SK-N-SH (cell line): ENCODE results near the gene BTBD6. TPM values are rescaled to one million over a fixed set of nuclear protein-coding genes. Genes with fewer than 3 reads are reported as not detected.

Source experiments
- CTCF ChIA-PET: fragments of 300-600, 350-600 bp; formaldehyde crosslinking; extraction: SDS; loops from one replicate; lab custom pipeline; 2021; lab: Yijun Ruan, JAX
- POLR2A ChIA-PET: fragments of 350-600 bp; sonication (Branson Sonifier 250); formaldehyde crosslinking; extraction: SDS; loops from one replicate; lab custom pipeline; 2020; ENCODE audit warnings: antibody characterized with exemption, inconsistent platforms; lab: Yijun Ruan, JAX
- DNase-seq: peaks from one replicate; pipeline ENCODE4 v3.0.0; 2012
- H2AFZ ChIP-seq: fragments of 200-600 bp; sonication (generic); 2 replicates; pipeline ENCODE4 v1.8.1; 2016; ENCODE audit warnings: antibody characterized with exemption, mild to moderate bottlenecking, low read depth
- H3F3A ChIP-seq: fragments of 200-600 bp; sonication (generic); replicated peaks from 2 replicates; pipeline ENCODE3; 2016; ENCODE audit warnings: antibody characterized with exemption, mild to moderate bottlenecking; ENCODE audit not compliant: insufficient read depth
- H3K27ac ChIP-seq, 2 experiments: fragments of 200-500 bp in 1 of 2; fragments of 200-600 bp in 1 of 2; sonication (Bioruptor generic) in 1 of 2; sonication (generic), shearing (Covaris generic) in 1 of 2; 2 replicates each; pipeline versions ENCODE4 v1.5.1 to v1.6.1; 2014 to 2016; ENCODE audit warnings: low read depth in 2 of 2, inconsistent platforms in 1 of 2, low read length in 1 of 2, mild to moderate bottlenecking in 1 of 2, mixed read lengths in 1 of 2
- H3K27me3 ChIP-seq: fragments of 200-600 bp; sonication (generic), shearing (Covaris generic); 2 replicates; pipeline ENCODE4 v1.6.1; 2016; ENCODE audit warnings: mixed run types; ENCODE audit not compliant: insufficient read depth
- H3K36me3 ChIP-seq, 2 experiments: fragments of 200-500 bp in 1 of 2; fragments of 200-600 bp in 1 of 2; sonication (Bioruptor generic) in 1 of 2; sonication (generic) in 1 of 2; replicated peaks in 1 of 2; 2 replicates each; pipeline versions ENCODE3 to v1.5.1; 2014 to 2016; ENCODE audit warnings: low read length in 1 of 2, mild to moderate bottlenecking in 1 of 2; ENCODE audit not compliant: insufficient read depth in 2 of 2, control insufficient read depth in 1 of 2
- H3K4me1 ChIP-seq, 2 experiments: fragments of 200-500 bp in 1 of 2; fragments of 200-600 bp in 1 of 2; sonication (Bioruptor generic) in 1 of 2; sonication (generic), shearing (Covaris generic) in 1 of 2; 2 replicates each; pipeline versions ENCODE4 v1.5.1 to v1.6.1; 2014 to 2016; ENCODE audit warnings: low read depth in 1 of 2, low read length in 1 of 2, mixed run types in 1 of 2; ENCODE audit not compliant: insufficient read depth in 2 of 2, control insufficient read depth in 1 of 2
- H3K4me2 ChIP-seq: fragments of 200-600 bp; sonication (generic), shearing (Covaris generic); 2 replicates; pipeline ENCODE4 v1.6.1; 2017; ENCODE audit warnings: mixed run types
- H3K4me3 ChIP-seq, 2 experiments: fragments of 200-500 bp in 1 of 2; fragments of 200-600 bp in 1 of 2; sonication (Bioruptor generic) in 1 of 2; sonication (generic), shearing (Covaris generic) in 1 of 2; 2 replicates each; pipeline versions ENCODE4 v1.5.1 to v1.8.1; 2014 to 2016; ENCODE audit warnings: low read depth in 2 of 2, inconsistent platforms in 1 of 2, low read length in 1 of 2, mild to moderate bottlenecking in 1 of 2, mixed read lengths in 1 of 2, moderate library complexity in 1 of 2
- H3K79me2 ChIP-seq: fragments of 200-600 bp; sonication (generic); 2 replicates; pipeline ENCODE4 v1.8.1; 2017; ENCODE audit warnings: mild to moderate bottlenecking; ENCODE audit not compliant: insufficient read depth
- H3K9ac ChIP-seq: fragments of 200-600 bp; sonication (generic); 2 replicates; pipeline ENCODE4 v1.6.1; 2017; ENCODE audit warnings: mixed run types
- H3K9me2 ChIP-seq: fragments of 200-600 bp; sonication (generic); 2 replicates; pipeline ENCODE4 v1.6.1; 2017; ENCODE audit warnings: mixed run types
- H3K9me3 ChIP-seq: fragments of 200-600 bp; sonication (generic); 2 replicates; pipeline ENCODE4 v1.6.1; 2017; ENCODE audit warnings: mixed run types, mild to moderate bottlenecking, moderate library complexity
- H4K20me1 ChIP-seq: fragments of 200-600 bp; sonication (generic); 2 replicates; pipeline ENCODE4 v1.6.1; 2017; ENCODE audit warnings: mild to moderate bottlenecking, mixed run types; ENCODE audit not compliant: insufficient read depth
- ELF1 ChIP-seq: IDR thresholded peaks from 2 replicates; pipeline ENCODE4 v1.4.0; 2012
- EP300 ChIP-seq, 2 experiments: IDR thresholded peaks; 2 replicates each; pipeline versions ENCODE4 v1.4.0 to v1.6.1; 2012; ENCODE audit warnings: borderline replicate concordance in 1 of 2, low read depth in 1 of 2, low read length in 1 of 2
- FOXJ3 ChIP-seq: sonication (generic); formaldehyde crosslinking; IDR thresholded peaks from 2 replicates; pipeline ENCODE4 v1.5.1; 2020; ENCODE audit warnings: mild to moderate bottlenecking, missing genetic modification reagents
- GABPA ChIP-seq: IDR thresholded peaks from 2 replicates; pipeline ENCODE4 v1.4.0; 2012; ENCODE audit warnings: low read depth, mild to moderate bottlenecking
- IRF3 ChIP-seq: fragments of 150-350 bp; IDR thresholded peaks from 2 replicates; pipeline ENCODE4 v1.6.1; 2016; ENCODE audit warnings: mild to moderate bottlenecking, low read depth, low read length
- NRF1 ChIP-seq: IDR thresholded peaks from 2 replicates; pipeline ENCODE4 v1.6.1; 2012; ENCODE audit warnings: low read depth, mild to moderate bottlenecking, low read length
- PBX3 ChIP-seq: IDR thresholded peaks from 2 replicates; pipeline ENCODE4; 2012
- RCOR1 ChIP-seq: fragments of 150-350 bp; IDR thresholded peaks from 2 replicates; pipeline ENCODE4 v1.6.1; 2017; ENCODE audit warnings: antibody characterized with exemption, low read length
- REST ChIP-seq: IDR thresholded peaks from 2 replicates; pipeline ENCODE4 v1.6.1; 2012; ENCODE audit warnings: mild to moderate bottlenecking, low read depth, low read length, moderate library complexity
- RFX5 ChIP-seq: IDR thresholded peaks from 2 replicates; pipeline ENCODE4 v1.6.1; 2012; ENCODE audit warnings: mild to moderate bottlenecking, improper control_type of control experiment, low read length
- TAF1 ChIP-seq: IDR thresholded peaks from 2 replicates; pipeline ENCODE4 v1.6.1; 2012; ENCODE audit warnings: low read depth, mild to moderate bottlenecking, low read length, moderate library complexity, borderline replicate concordance
- TCF12 ChIP-seq: IDR thresholded peaks from 2 replicates; pipeline ENCODE4 v1.4.0; 2012
- TEAD4 ChIP-seq: IDR thresholded peaks from 2 replicates; pipeline ENCODE4 v1.4.0; 2012; ENCODE audit warnings: mild to moderate bottlenecking, borderline replicate concordance; ENCODE audit not compliant: insufficient read depth
- ZBTB33 ChIP-seq: IDR thresholded peaks from 2 replicates; pipeline ENCODE4 v1.4.0; 2012; ENCODE audit warnings: low read depth, borderline replicate concordance
- WGBS: methylation state at CpG from one replicate; pipeline ENCODE4 v1.1.6; 2017; ENCODE audit warnings: low lambda C conversion rate; 5-methylcytosine and 5-hydroxymethylcytosine counted together
- polyA plus RNA-seq, 3 experiments: library from polyadenylated mRNA; depleted of rRNA; stranded (reverse); fragments of >200 nt; gene quantifications; 2 replicates each; pipeline ENCODE4 v1.2.3, GENCODE V29; 2012
- TF ChIP-seq, protein P1 (sequence below): fragments of 200-600 bp; sonication (generic); IDR thresholded peaks from 2 replicates; pipeline ENCODE4 v1.6.1; 2017; ENCODE audit warnings: antibody characterized with exemption, mild to moderate bottlenecking, moderate library complexity
- TF ChIP-seq, protein P2 (sequence below): IDR thresholded peaks from 2 replicates; pipeline ENCODE4 v1.4.0; 2012; ENCODE audit warnings: low read depth, borderline replicate concordance

BTBD6 gene
- polyA plus RNA-seq, 1 of the 3 experiments (the other 2 are of a cell fraction): 20.9 TPM

GRCh38 chr14:105282098-105282725 lies 33.9 kb downstream of the BTBD6 start:
- Histone ChIP-seq H3K36me3 (peaks cover 0 to 4% of the 10 kb centered on the region in 2 experiments), H3K4me1 (peaks cover 0 to 12% of the 10 kb centered on the region in 2 experiments; a peak in 1 of 4 replicates), H2AFZ (no peak overlapping the region), H3K9me2 (no peaks in the 10 kb centered on the region), H3K27me3 (no peaks in the 10 kb centered on the region), H3K27ac (no peak overlapping the region; a peak in 1 of 4 replicates), H3F3A (no peaks in the 10 kb centered on the region), H3K4me3 (no peak overlapping the region; a peak in 1 of 4 replicates), H4K20me1 (peaks cover 47% of the 10 kb centered on the region), H3K79me2 (peaks cover 55% of the 10 kb centered on the region; the same call in 1 of the 2 replicates), H3K9ac (no peak overlapping the region), H3K4me2 (no peak overlapping the region), H3K9me3 (no peaks in the 10 kb centered on the region)
- ChIA-PET POLR2A (no interaction called here), CTCF (interaction anchor here (0.7 to 2.3 kb wide), 11 partner anchors 9 to 192 kb away, joined by 3 to 10 read pairs (median 3); no protein-coding TSS in a partner anchor)
- no peak for DNase-seq
- TF ChIP-seq FOXJ3 (CRISPR knock-in tag) (no peak), TCF12 (no peak), GABPA (no peak), NRF1 (no peak), RCOR1 (no peak), TEAD4 (no peak), EP300 (IDR thresholded peaks at IDR 0.05; ENCODE audit: borderline replicate concordance in 1 of 2, low read depth in 1 of 2, low read length in 1 of 2) (no peak), PBX3 (no peak), IRF3 (no peak), REST (no peak), TAF1 (no peak), RFX5 (no peak), ZBTB33 (no peak), ELF1 (no peak)
- TF ChIP-seq, protein P1, sequence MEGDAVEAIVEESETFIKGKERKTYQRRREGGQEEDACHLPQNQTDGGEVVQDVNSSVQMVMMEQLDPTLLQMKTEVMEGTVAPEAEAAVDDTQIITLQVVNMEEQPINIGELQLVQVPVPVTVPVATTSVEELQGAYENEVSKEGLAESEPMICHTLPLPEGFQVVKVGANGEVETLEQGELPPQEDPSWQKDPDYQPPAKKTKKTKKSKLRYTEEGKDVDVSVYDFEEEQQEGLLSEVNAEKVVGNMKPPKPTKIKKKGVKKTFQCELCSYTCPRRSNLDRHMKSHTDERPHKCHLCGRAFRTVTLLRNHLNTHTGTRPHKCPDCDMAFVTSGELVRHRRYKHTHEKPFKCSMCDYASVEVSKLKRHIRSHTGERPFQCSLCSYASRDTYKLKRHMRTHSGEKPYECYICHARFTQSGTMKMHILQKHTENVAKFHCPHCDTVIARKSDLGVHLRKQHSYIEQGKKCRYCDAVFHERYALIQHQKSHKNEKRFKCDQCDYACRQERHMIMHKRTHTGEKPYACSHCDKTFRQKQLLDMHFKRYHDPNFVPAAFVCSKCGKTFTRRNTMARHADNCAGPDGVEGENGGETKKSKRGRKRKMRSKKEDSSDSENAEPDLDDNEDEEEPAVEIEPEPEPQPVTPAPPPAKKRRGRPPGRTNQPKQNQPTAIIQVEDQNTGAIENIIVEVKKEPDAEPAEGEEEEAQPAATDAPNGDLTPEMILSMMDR: no peak
- TF ChIP-seq, protein P2, sequence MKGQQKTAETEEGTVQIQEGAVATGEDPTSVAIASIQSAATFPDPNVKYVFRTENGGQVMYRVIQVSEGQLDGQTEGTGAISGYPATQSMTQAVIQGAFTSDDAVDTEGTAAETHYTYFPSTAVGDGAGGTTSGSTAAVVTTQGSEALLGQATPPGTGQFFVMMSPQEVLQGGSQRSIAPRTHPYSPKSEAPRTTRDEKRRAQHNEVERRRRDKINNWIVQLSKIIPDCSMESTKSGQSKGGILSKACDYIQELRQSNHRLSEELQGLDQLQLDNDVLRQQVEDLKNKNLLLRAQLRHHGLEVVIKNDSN: no peak
- WGBS: 93% methylated on average over 16 of the region's 16 CpGs
